GM19463 (cell line): ENCODE measurements around the gene GPR39.

Experiments
- ATAC-seq: cut with Tn5 transposase; IDR thresholded peaks from one replicate; pipeline ENCODE4 v1.9.1; 2021; ENCODE audit warnings: mild to moderate bottlenecking, moderate library complexity; ENCODE audit not compliant: unreplicated experiment

The GPR39 gene

DNA sequence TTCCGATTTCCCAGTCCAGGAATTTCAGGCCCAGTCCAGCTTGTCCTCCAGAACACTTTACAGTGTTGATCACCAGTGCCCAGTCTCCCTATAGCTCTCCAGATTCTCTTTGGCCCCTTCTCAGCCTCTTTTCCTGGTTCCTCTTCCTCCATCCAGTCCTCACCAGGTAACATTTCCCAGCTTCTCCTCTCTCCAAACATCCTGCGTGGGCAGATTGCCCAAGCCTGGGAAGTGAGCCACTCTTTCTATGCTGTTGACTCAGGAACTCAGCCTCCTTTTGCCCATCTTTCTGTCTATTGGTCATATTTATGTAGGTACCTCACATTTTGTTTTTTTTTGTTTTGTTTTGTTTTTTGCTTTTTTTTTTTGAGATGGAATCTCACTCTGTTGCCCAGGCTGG, 144.0 kb downstream of the GPR39 start:
- ATAC-seq = no peak

DNA sequence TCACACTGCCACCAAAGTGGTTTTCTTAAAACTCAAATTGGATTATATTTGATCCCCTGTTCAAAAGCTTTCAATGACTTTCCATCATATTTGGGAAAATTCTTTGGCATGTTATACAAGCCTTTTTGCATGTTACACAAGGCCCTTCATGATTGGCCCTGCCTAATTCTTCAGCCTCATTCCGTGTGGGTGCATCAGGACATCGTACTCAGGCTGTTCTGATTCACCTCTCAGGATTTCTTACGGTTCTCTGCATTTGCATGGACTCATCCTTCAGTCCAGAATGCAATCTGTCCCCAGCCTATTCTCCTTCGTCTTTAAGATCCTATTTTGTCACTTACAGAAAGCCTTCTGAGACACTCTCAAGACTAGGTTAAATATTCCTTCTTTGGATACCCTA, 145.6 kb downstream of the GPR39 start:
- ATAC-seq = no peak

- ATAC-seq = no peak
These were observed 147.5 kb downstream of the GPR39 start for GRCh38 chr2:132564065-132564464.

DNA sequence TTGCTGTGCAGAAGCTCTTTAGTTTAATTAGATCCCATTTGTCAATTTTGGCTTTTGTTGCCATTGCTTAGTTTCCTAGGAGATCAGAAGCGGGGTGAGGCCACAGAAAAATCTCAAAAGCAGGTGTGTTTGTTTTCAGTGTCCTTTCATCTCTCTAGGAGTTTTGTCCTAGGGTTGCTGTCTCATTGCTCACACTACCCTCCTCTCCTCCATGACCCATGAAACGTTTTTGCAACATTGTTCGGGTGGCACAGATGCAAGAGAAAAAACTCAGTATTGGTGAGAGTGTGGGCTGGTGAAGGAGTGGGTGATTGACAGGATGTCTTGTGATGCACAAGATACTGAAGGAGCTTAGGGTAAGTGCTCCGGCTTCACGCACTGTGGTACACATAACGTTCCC, 149.8 kb downstream of the GPR39 start:
- ATAC-seq = no peak

GRCh38 chr2:132567682-132568081, 151.1 kb downstream of the GPR39 start:
- ATAC-seq = no peak

DNA sequence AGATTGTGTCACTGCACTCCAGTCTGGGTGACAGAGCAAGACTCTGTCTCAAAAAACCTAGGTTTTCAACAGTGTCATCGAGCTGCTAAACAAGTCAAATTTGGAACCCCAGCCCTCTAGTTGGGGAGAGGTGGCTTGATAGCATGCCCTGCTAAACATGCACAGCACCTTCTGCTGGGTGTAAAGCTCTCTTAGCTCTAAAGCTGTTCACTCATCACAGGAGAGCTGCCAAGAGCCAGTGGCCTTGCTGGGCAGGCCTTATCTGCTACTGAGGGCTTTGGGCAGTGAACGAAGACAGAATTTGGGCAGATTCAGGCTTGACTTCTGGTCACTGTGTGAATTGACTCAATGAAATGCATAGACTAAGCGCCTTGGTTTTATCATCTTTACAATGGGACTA, 152.1 kb downstream of the GPR39 start:
- no peak for ATAC-seq

DNA sequence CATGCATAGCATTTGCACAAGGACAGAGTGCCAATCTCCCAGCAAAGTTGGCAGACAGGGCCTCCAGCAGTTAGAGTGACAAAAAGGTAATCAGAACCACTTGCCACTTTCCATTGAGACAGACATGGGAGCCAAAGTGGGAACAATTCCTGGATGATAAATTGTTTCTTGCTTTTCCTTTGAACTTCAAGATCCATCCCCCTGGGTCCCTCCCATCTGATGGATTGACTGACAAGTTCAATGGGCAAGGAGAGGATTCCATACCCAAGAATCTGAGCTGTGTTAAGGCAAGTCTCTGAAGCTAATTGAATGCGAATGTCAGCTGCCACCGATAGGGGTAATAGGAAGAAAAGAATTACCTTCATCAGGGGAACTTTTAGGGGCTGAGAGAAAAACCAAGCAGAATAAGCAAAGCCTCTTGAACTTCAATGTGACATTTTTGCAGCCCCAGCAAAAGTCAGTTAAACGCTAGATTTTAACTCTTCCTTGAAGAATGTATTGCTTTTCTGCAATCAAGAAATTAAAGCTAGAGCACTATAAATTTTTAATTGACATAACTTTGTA, 156.9 kb downstream of the GPR39 start:
- ATAC-seq = no peak

DNA sequence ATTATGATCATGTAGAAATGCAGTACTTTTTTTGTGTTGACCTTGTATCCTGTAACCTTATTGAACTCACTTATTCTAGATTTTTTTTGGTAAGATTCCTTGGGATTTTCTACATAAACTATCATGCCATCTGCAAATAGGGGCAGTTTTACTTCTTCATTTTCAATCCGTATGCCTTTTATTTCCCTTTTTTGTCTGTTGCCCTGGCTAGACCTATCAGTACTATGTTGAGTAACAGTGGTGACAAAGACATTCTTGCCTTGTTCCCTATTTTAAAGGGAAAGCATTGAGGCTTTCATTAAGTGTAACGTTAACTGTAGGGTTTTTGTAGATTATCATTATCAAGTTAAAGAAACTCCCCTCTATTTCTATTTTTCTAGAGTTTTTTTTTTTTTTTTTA, 161.1 kb downstream of the GPR39 start:
- ATAC-seq = no peak

- ATAC-seq = no peak
These were observed 165.0 kb downstream of the GPR39 start for GRCh38 chr2:132581591-132581990.

GRCh38 chr2:132581991-132582738, 165.6 kb downstream of the GPR39 start:
- ATAC-seq = no peak

DNA sequence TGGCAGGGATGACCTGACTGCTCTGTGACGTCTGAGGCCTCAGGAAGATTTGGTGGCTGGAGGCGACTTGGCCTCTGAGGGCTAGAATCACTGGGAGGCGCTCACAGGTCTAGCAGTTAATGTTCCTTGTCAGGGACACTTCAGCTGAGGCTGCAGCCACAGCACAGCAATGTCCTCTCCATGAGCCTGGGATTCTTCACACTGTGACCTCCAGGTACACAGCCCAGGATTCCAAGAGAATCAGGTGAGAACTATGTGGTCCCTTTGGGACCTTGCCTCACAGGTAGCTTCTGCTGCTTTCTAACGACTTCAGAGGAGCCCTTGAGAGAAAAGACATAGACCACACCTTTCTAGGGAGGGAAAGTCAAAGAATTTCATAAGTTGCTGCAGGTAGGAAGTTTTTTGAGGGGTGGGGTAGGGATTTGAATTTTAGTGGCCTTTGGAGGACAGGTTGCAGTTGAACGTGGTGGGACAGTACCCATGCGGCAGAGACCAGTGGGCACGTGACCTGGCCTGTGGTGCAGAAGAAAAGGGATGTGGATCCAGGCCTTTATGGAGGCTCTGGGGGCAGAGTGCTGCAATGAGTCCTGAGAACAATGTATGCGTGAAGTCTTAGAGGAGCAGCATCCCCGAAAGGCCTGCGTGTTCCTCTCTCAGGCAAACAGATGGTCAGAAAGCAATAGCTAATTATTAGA, 167.2 kb downstream of the GPR39 start:
- no peak for ATAC-seq

GRCh38 chr2:132584976-132585817, 168.6 kb downstream of the GPR39 start:
- ATAC-seq = no peak

DNA sequence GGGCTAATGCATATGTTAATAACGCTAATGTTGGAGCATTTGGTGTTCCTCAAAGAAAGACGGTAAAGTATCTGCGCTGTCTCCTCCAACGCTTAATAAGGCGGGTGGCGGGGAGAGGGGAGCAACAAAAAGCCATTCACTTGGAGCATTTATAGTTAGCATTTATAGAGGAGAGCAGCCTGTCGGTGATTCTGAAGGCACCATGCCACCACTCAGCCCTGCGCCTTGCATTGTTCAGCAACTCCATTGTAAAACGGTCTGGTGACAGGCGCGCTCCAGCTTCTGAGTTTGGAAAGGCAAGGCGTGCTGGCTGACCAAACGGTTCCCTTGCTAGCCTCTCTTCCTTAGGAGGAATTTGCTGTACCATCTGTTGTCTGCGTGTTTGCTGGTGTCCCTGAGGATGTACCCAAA, 169.5 kb downstream of the GPR39 start:
- ATAC-seq = no peak

DNA sequence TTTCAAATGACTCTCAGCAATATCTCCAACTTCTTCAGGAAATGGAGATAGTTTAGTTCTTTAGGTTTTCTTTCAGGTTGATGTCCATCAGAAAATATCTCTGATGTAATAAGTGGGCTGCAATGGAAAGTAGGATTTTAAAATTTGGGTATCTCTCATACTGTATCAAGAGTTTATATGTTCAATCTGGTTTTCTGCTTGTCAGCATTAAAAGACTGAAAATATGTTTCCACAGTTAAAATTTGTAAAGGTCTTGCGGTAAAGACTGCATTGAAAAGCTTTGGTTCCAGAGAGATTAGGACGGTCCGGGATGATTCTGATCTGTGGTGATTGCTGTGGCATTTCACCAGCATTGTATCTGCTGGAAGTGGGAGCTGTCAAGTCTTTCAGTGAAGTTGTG, 170.2 kb downstream of the GPR39 start:
- ATAC-seq = no peak

- no peak for ATAC-seq
These were observed 172.0 kb downstream of the GPR39 start for GRCh38 chr2:132588576-132588975.

- ATAC-seq = no peak
These were observed 172.7 kb downstream of the GPR39 start for GRCh38 chr2:132589111-132589830.

GRCh38 chr2:132589966-132590365, 173.4 kb downstream of the GPR39 start:
- ATAC-seq = no peak

DNA sequence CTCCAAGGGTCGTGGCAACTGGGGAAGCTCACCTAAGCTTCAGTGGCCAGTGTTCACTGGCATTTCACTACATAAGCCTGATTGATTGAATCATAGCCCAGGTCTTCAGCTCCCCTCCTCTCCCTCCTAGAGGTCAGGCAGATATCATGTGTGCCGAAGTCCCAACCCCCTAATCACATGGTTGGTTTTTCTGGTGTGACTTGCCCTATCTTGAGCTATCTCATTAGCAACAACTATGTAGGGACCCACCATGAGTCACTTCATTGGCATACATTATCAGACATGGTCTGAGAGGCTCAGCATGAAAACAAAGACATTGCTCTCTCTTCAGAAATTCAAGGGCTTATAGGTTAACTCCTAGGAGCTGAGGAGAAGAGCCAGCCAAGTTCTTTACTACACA, 176.6 kb downstream of the GPR39 start:
- ATAC-seq = no peak

DNA sequence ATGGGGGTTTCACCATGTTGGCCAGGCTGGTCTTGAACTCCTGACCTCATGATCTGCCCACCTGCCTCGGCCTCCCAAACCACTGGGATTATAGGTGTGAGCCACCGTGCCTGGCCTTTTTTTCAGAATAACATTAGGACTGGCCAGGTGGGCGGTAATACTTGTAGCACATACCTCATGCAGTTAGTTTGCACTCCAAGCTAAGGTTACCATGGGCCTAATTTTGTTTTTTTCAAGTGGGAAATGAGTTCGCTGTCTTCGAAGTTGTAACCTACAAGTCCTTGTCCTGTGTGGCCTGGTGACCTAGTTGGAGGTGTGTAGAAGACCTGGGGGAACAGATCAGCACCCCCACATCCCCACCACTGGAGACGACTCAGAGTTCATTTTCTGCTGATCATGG, 178.6 kb downstream of the GPR39 start:
- ATAC-seq = no peak

DNA sequence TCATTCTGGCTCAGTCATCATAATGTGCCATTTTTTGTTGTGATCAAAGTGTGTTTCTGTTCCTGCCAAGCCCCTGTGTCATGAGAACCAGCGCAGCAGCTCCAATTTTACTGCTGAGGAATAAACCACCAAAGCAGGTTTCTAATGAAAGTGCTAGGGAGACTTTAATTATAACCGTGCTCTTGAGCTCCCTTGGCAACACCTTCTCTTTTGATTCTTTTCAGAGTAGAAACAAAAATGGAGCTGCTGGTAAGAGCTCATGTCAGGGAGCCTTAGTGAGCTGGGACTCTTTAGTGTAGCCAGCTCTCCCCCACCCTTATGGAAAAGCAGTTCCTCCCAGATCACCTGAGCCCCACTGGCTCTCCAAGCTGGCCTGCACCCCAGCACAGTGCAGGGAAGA, 179.1 kb downstream of the GPR39 start:
- no peak for ATAC-seq

- ATAC-seq = no peak
These were observed 180.6 kb downstream of the GPR39 start for GRCh38 chr2:132597166-132597565.
